GM03348 (cell line): ENCODE results near the gene SORCS2.
"Not testable (repeated sequence)": the region's sequence is repeated elsewhere in the genome, so short reads cannot be mapped to it uniquely, and the experiment has no call there.

Experiments used
- DNase-seq: peaks from one replicate; pipeline ENCODE4 v3.0.0; 2012; ENCODE audit warnings: low spot score

The SORCS2 gene

DNA sequence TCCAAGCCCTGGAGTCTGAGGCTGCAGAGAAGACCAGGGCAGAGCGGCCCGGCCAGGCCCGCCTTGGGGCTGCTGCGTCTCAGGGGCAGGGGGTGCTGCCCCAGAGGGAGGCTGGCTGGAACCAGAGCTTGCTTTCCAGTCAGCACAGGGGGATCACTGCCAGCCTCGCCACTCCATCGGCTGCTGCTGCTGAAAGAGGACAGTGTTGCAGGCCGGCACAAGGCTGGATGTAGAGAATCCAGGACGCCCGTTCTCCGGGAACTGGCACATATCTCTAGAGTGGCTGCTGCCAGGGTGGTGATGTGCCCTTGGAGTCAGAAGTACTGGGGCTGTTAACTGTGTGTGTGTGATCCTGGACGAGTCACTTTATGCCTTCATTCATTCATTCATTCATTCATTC is 31.9 kb upstream of the SORCS2 start:
- DNase-seq = no peak

- no peak for DNase-seq
These were observed 31.3 kb upstream of the SORCS2 start for GRCh38 chr4:7160951-7161440.

- peak; percentile 66 for DNase-seq
These were observed 30.6 kb upstream of the SORCS2 start for GRCh38 chr4:7161721-7162214.

DNA sequence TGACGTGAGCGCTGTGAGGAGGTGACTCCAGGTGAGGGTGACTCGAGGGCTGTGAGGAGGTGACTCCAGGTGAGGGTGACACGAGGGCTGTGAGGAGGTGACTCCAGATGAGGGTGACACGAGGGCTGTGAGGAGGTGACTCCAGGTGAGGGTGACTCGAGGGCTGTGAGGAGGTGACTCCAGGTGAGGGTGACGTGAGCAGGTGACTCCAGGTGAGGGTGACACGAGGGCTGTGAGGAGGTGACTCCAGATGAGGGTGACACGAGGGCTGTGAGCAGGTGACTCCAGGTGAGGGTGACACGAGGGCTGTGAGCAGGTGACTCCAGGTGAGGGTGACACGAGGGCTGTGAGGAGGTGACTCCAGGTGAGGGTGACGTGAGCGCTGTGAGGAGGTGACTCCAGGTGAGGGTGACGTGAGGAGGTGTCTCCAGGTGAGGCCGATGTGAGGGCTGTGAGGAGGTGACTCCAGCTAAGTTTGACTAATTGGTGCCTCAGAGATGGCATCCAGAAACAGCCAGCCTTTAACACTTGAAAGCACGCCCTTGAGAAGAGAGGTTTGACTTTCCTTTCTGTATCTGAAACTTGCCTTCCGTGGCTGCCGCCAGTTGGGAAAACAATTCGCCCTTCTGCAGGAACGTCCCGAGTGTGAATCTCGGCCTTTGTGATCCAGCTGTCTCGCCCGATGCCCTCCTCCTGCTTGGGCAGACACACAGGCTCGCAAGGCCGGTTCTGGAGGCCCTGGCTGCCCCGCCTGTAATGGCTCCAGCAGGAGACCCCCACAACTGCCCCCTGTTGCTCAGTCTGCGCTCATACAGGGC is 27.1 kb upstream of the SORCS2 start:
- DNase-seq = not testable (repeated sequence)

- DNase-seq = no peak
These were observed 26.5 kb upstream of the SORCS2 start for GRCh38 chr4:7165874-7166201.

DNA sequence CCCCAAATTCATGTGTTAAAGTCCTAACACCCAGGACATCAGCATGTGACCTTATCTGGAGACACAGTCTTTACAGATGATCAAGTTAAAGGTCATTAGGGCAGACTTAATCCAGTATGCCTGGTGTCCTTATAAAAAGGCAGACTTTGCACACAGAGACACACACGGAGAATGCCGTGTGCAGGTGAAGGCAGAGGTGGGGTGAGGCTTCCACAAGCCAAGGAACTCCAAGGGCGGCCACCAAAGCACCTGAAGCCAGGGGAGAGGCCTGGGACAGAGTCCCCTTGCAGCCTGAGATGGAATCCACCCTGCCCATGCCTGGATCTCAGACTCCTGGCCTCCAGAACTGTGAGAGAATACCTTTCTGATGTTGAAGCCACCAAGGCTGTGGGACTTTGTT is 26.1 kb upstream of the SORCS2 start:
- DNase-seq = no peak

GRCh38 chr4:7166981-7167700 is 25.2 kb upstream of the SORCS2 start:
- no peak for DNase-seq

DNA sequence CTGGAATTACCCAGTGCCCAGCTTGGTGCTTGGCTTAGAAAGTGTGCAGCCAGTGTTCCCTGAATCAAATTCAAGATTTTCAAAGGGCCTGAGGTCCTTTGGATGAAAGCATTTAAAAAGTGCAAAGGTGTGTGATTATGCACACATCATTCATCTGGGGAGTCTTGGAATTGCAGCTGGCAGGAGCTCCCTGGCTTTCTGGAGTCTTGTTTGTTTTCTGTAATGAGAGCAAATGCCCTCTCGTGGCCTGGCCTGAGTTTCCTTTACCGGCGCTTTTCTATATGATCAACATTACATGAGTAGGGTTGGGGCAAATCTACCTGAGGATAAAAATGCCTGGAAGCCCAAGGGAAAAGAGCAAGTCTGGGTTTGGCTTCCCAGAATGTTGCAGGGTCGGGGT is 24.6 kb upstream of the SORCS2 start:
- DNase-seq = no peak

DNA sequence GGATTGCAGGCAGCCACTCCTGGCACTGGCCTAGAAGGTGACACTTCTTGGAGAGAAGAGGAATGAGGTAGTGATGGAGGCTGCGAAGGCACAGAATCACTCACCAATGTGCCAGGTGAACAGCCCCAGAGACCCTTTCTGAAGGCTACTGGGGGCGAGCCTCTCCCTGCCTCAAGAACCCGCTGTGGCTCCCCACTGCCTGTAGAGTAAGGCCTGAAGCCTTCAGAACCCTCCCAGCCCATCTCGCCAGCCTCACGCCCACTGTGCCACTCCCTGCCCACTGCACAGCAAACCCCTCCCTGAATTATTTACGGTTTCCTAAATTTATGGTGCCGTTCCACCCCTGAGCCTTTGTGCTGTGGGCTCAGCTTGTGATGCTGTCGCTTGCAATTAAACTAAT is 24.2 kb upstream of the SORCS2 start:
- no peak for DNase-seq

DNA sequence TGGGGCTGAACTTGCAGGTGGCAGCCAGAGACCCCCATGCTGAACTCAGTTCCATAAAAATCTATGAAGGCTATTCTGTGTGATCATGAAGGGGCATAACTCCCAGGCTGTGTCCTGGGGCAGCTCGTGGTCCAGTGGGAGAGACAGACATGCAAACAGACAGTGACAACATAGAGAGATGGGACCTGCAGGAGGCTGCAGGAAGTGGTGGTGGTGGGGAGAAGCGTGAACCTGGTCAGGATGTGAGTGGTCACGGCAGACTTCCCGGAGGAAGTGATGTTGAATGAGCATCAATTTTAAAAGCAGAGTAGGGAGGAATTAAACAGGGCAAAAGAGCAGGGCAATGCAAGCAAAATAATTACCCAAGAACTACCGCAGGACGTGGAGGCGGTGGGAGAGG is 23.2 kb upstream of the SORCS2 start:
- no peak for DNase-seq

DNA sequence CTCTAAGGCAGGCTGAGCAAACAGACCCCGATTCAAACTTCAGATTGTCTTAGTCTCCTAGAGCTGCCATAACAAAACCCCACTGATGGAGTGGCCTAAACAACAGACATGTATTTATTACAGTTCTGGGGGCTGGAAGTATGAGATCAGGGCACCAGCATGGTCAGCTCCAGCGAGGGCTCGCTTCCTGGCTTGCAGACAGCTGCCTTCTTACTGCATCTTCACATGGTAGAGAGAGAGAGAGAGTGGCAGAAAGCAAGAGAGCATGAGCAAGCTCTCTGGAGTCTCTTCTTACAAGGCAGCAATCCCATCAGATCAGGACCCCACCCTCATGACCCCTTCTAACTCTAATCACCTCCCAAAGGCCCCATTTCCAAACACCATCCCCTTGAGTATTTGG is 22.3 kb upstream of the SORCS2 start:
- DNase-seq = no peak

GRCh38 chr4:7171191-7171900 is 21.0 kb upstream of the SORCS2 start:
- DNase-seq = no peak

- no peak for DNase-seq
These were observed 19.8 kb upstream of the SORCS2 start for GRCh38 chr4:7172508-7172907.

- DNase-seq = no peak
These were observed 19.4 kb upstream of the SORCS2 start for GRCh38 chr4:7172946-7173345.

DNA sequence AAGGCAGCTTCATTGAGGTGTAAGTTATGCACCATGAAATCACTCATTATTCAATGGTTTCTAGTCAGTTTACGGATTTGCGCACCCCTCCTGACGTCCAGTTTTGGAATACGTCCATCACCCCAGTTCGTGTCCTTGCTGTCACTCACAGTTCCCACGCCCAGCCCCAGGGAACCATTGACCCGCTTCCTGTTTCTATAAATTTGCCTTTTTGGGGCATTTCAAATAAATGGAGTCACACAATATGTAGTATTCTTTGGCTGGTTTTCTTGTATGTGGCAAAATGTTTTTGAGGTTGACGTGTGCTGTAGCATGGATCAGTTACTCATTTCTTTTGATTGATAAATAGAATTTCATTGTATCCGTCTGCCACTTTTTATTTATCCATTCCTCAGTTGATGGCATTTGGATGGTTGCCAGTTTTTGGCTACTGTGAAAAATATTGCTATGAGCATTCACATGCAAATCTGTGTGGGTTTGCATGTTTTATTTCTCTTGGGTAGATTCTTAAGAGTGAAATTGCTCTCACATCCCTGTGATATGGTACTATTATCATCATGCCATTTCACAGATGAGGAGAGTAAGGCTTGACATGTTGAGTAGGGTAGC is 18.4 kb upstream of the SORCS2 start:
- DNase-seq = no peak

DNA sequence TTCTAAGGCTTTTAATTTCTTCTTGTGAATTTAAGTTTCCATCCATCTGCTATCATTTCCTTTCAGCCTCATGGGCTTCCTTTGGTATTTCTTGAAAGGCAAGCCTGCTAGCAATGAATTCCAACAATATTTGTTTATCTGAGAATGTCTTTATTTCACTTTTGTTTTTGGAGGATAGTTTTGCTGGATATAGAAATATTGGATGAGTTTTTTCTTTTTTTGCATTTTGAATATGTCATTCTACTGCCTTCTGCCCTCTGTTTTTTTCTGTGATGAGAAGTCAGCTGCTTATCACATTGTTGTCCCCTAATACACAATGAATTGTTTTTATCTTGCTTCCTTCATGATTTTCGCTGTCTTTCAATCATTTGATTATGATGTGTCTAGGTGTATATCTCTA is 13.2 kb upstream of the SORCS2 start:
- no peak for DNase-seq

DNA sequence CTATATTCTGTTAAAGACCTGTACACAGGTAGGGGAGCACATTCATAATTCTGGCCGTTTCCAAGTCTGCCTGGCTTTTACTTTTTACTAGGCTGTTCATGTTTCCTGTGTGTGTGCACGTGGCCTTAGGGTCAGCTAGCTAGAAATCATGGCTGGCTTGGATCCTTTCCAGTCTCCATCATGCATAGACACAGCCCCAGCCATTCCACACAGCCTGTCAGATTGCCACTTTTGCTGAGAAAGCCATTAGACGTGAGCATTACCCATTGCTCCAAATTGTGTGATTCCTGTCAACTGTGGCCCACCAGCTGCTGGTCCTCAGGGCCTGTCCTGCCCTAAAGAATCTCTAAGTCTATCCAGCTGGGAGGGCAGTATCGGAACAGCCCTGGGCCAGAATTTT is 11.4 kb upstream of the SORCS2 start:
- no peak for DNase-seq

DNA sequence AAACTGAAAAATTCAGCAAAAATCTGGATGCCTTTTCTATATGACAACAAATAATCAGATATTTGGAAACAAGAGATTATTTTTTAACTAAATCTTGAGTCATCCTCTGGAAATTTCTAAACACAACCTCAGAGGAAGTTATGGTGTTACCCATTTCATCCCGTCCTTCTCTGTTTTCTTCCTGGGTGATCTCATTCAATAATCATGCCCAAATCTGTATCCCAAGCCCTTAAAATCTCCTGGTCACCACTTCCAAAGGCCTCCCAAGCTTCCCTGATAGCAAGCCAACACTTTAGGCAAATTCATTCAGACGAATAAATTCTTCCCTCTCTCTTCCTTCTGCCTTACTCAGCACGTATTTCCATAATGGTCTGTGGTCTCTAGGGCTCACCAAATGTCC is 9.7 kb upstream of the SORCS2 start:
- no peak for DNase-seq

DNA sequence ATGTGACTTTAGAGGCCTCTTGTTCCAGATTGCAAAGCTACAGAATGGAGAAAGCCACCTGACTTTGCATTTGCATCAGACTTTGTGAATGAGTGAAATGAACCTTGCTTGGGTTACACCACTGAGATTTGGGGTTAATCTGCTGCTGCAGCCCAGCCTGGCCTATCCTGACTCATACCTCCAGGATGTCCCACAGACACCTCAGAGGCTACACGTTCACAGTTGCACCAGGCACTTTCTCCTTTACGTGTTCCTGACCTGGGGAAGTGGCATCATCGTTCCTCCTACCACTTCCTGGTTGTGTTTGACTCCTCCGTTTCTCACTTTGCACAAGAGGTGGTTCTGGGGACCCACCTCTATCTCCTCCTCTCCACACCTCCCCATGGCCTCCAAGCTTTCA is 9.2 kb upstream of the SORCS2 start:
- no peak for DNase-seq

DNA sequence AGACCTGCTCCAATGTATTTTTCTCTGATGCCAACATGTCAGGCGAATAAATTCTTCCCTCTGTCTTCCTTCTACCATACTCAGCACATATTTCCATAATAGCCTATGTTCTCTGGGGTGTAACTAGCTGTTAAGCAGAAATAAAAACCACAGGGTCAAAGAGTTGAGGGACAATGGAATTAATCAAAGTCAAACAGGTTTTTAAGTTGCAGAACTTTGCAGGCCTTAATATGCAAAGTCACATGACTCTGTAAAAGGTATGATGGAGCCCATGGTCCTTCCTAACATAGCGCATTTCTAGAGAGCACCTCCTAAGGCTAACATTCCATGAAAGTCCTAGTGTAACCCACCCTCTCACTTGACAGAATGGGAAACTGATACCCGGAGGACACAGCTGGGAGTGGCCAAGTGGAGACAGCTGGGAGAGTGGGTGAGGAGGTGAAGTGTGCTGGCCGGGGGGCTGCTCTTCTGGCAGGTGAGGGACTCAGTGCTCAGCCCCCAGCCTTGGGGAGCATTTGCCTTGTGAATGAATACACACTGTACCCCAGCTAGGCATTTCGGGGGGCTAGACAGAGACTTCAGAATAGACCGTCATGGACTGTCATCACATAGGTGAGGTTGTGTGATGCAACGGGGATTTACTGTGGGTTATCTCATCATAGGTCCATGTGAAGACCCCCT is 8.4 kb upstream of the SORCS2 start:
- DNase-seq = no peak

- no peak for DNase-seq
These were observed 6.8 kb upstream of the SORCS2 start for GRCh38 chr4:7185487-7186030.

GRCh38 chr4:7186031-7186430 is 6.3 kb upstream of the SORCS2 start:
- DNase-seq = no peak
